K562 (cell line): ENCODE data around the gene OBSCN. TPM values are rescaled to one million over a fixed set of nuclear protein-coding genes. Genes with fewer than 3 reads are reported as not detected.
A peak's percentile ranks its signal among the peaks of the same experiment; 100 is the strongest.

Experiments used
- CC2D1A ChIP-seq: fragments of 450-650 bp; IDR thresholded peaks from 2 replicates; pipeline ENCODE4 v1.6.1; 2017; ENCODE audit warnings: mild to moderate bottlenecking
- CREM ChIP-seq: IDR thresholded peaks from 2 replicates; pipeline ENCODE4 v1.6.1; 2014; ENCODE audit warnings: antibody characterized with exemption, low read depth
- MTA3 ChIP-seq: fragments of 450-650 bp; formaldehyde crosslinking; IDR thresholded peaks from 2 replicates; pipeline ENCODE4 v1.6.1; 2017; ENCODE audit warnings: mild to moderate bottlenecking, borderline replicate concordance
- NFRKB ChIP-seq: fragments of 450-650 bp; IDR thresholded peaks from 2 replicates; pipeline ENCODE4 v1.6.1; 2016; ENCODE audit warnings: low read depth
- RNF2 ChIP-seq: sonication (generic); IDR thresholded peaks from 2 replicates; pipeline ENCODE4 v1.6.1; 2016
- RNF219 ChIP-seq: fragments of 250-450 bp; sonication (Bioruptor Pico); IDR thresholded peaks from 2 replicates; pipeline ENCODE4 v1.5.0; 2022; ENCODE audit warnings: mild to moderate bottlenecking
- SMC3 ChIP-seq: conservative IDR thresholded peaks from 2 replicates; pipeline ENCODE4 v1.6.1; 2011; ENCODE audit warnings: low read depth, low read length, improper control_type of control experiment; ENCODE audit not compliant: insufficient read depth
- TAF7 ChIP-seq: fragments of 450-650 bp; IDR thresholded peaks from 2 replicates; pipeline ENCODE4 v1.6.1; 2016; ENCODE audit warnings: missing genetic modification characterization, missing compliant biosample characterization
- ZHX1 ChIP-seq: fragments of 150-350 bp; conservative IDR thresholded peaks from 2 replicates; pipeline ENCODE4 v1.6.1; 2014; ENCODE audit warnings: low read length
- ZNF407 ChIP-seq: fragments of 450-650 bp; IDR thresholded peaks from 2 replicates; pipeline ENCODE4 v1.6.1; 2016; ENCODE audit warnings: low read depth
- polyA plus RNA-seq, 8 experiments: library from polyadenylated mRNA; depleted of rRNA in 4 of 8; stranded (reverse) in 5 of 8; unstranded in 3 of 8; fragments of >200 nt; fragmentation: Nextera tagmentation in 2 of 8; fragmentation: Illumina TruSeq in 1 of 8; extraction: Ambion mirVana in 2 of 8; extraction: Trizol in 1 of 8; gene quantifications; 2 replicates each; pipeline versions ENCODE4 v1.2.1 to v1.2.3, GENCODE V29; 2011 to 2014; ENCODE audit warnings: inconsistent platforms in 1 of 8, missing spikeins in 1 of 8
- total RNA-seq, 7 experiments: library from RNA; depleted of rRNA in 6 of 7; stranded (reverse); fragments of >200 nt in 6 of 7; fragmentation: Illumina TruSeq in 2 of 7; extraction: Trizol in 2 of 7; gene quantifications; 2 replicates each; pipeline versions ENCODE4 v1.2.1 to v1.2.3, GENCODE V29; 2011 to 2021; ENCODE audit warnings: low replicate concordance in 1 of 7

OBSCN gene
- total and polyA plus RNA-seq, 9 of the 15 experiments (the other 6 are each of a cell fraction or from before 2014, with no cell fraction given) = 0.18 to 19.7 (median 3.6) TPM

- TF ChIP-seq RNF219 (CRISPR knock-in tag) (no peak), CC2D1A (no peak), MTA3 (peak; percentile 79; the same call in 1 of the 2 replicates), ZHX1 (no peak), ZNF407 (no peak), CREM (peak; percentile 95), NFRKB (0 out of 2 replicates have a peak, but pooled peaks have one; percentile 37), RNF2 (no peak; the same call in 1 of the 2 replicates), TAF7 (tag) (no peak), SMC3 (peak; percentile 86)
These were observed 5.4 kb downstream of the OBSCN start (continued) for GRCh38 chr1:228212966-228213844.
